Fibroblast of lung (primary cell): ENCODE data around the gene GALNT18. TPM values are rescaled to one million over a fixed set of nuclear protein-coding genes. Genes with fewer than 3 reads are reported as not detected.

Experiments used
- DNase-seq, 2 donors: peaks; one replicate each; pipeline versions ENCODE4 v3.0.0 to v3.0.0-alpha.2; 2010; ENCODE audit warnings: low read depth in 2 of 2
- H2AFZ ChIP-seq: 2 replicates; pipeline ENCODE4 v1.5.1; 2012; ENCODE audit warnings: low read length, control low read depth, inconsistent platforms
- H3K27ac ChIP-seq: 2 replicates; pipeline ENCODE4 v1.5.1; 2011; ENCODE audit warnings: low read length, control low read depth; ENCODE audit not compliant: insufficient read depth
- H3K27me3 ChIP-seq: 2 replicates; pipeline ENCODE4 v1.5.1; 2011; ENCODE audit warnings: mild to moderate bottlenecking, low read length; ENCODE audit not compliant: control insufficient read depth, insufficient read depth
- H3K36me3 ChIP-seq: 2 replicates; pipeline ENCODE4 v1.5.1; 2011; ENCODE audit warnings: low read length; ENCODE audit not compliant: control insufficient read depth, insufficient read depth
- H3K4me1 ChIP-seq: 2 replicates; pipeline ENCODE4 v1.5.1; 2011; ENCODE audit warnings: low read length; ENCODE audit not compliant: control insufficient read depth, insufficient read depth; ENCODE audit errors: extremely low read depth
- H3K4me2 ChIP-seq: 2 replicates; pipeline ENCODE4 v1.5.1; 2011; ENCODE audit warnings: low read length, control low read depth; ENCODE audit not compliant: insufficient read depth; ENCODE audit errors: extremely low read depth
- H3K4me3 ChIP-seq, 4 experiments: fragments of 200-600 bp in 1 of 4; sonication (generic) in 1 of 4; replicated peaks in 1 of 4; 2 replicates each; pipeline ENCODE4 v1.5.1; 2011 to 2016; ENCODE audit warnings: low read length in 4 of 4, low read depth in 3 of 4, mild to moderate bottlenecking in 3 of 4, control low read depth in 2 of 4, inconsistent platforms in 1 of 4, mixed read lengths in 1 of 4; ENCODE audit not compliant: insufficient read depth in 1 of 4; ENCODE audit errors: control extremely low read depth in 1 of 4
- H3K79me2 ChIP-seq: 2 replicates; pipeline ENCODE4 v1.5.1; 2012; ENCODE audit warnings: mild to moderate bottlenecking, low read length, inconsistent platforms; ENCODE audit not compliant: control insufficient read depth, insufficient read depth
- H3K9ac ChIP-seq: 2 replicates; pipeline ENCODE4 v1.5.1; 2011; ENCODE audit warnings: mild to moderate bottlenecking, low read length, control low read depth; ENCODE audit not compliant: insufficient read depth
- H3K9me3 ChIP-seq: 2 replicates; pipeline ENCODE4 v1.5.1; 2012; ENCODE audit warnings: low read depth, low read length; ENCODE audit not compliant: control insufficient read depth, insufficient read depth
- H4K20me1 ChIP-seq: 2 replicates; pipeline ENCODE4 v1.5.1; 2011; ENCODE audit warnings: low read length; ENCODE audit not compliant: control insufficient read depth, insufficient read depth; ENCODE audit errors: extremely low read depth
- EZH2 ChIP-seq: IDR thresholded peaks from 2 replicates; pipeline ENCODE4 v1.5.1; 2012; ENCODE audit warnings: low read length, control low read depth, mild to moderate bottlenecking; ENCODE audit errors: missing control alignments
- polyA plus RNA-seq, 2 donors: library from polyadenylated mRNA; depleted of rRNA in 1 of 2; stranded (reverse) in 1 of 2; unstranded in 1 of 2; fragments of >200 nt; gene quantifications; 2 replicates each; pipeline ENCODE4 v1.2.1, GENCODE V29; 2011 to 2012; ENCODE audit warnings: missing spikeins in 1 of 2
- total RNA-seq: library from RNA; depleted of rRNA; stranded (reverse); fragments of >200 nt; gene quantifications from 2 replicates; pipeline ENCODE4 v1.2.1, GENCODE V29; 2014
- TF ChIP-seq, protein P1 (sequence below), 2 donors: IDR thresholded peaks in 1 of 2; conservative IDR thresholded peaks in 1 of 2; 1 replicate in 1 of 2; 2 replicates in 1 of 2; pipeline ENCODE4 v1.5.1; 2011 to 2012; ENCODE audit warnings: low read length in 2 of 2, control low read depth in 1 of 2, inconsistent platforms in 1 of 2, low read depth in 1 of 2, mild to moderate bottlenecking in 1 of 2

Gene GALNT18
- total and polyA plus RNA-seq, 2 donors (not counting 1 experiment from before 2014, with no cell fraction given), result 0.50 to 19.3 TPM

DNA sequence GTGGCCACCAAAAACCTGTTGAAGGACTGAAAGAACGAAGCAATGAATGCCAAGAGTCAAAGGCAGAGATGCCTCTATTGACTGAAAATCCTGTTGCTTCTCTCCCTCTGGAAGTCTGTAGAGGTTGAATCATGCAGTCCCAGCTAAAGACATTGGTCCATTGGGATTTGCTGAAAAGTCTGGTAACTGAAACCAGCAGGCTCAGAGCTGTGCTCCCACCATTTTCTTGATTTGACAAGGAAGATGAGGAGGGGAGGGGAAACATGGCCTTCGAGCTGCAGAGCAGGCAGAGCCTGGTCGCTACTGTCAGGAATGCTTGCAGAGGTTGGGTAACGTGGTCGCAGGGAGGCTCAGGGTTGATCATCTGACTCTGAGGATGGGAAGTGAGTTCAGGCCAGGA is 196.0 kb downstream of the GALNT18 start:
- Histone ChIP-seq H3K4me1 (peaks cover 4% of the 10 kb centered on the region), H3K4me3 (no peak overlapping the region), H3K9me3 (no peaks in the 10 kb centered on the region), H3K4me2 (no peak overlapping the region), H3K27ac (no peak overlapping the region), H3K9ac (no peak overlapping the region), H2AFZ (no peak overlapping the region), H3K79me2 (no peaks in the 10 kb centered on the region), H3K36me3 (no peaks in the 10 kb centered on the region), H3K27me3 (no peaks in the 10 kb centered on the region), H4K20me1 (no peaks in the 10 kb centered on the region)
- TF ChIP-seq, protein P1, sequence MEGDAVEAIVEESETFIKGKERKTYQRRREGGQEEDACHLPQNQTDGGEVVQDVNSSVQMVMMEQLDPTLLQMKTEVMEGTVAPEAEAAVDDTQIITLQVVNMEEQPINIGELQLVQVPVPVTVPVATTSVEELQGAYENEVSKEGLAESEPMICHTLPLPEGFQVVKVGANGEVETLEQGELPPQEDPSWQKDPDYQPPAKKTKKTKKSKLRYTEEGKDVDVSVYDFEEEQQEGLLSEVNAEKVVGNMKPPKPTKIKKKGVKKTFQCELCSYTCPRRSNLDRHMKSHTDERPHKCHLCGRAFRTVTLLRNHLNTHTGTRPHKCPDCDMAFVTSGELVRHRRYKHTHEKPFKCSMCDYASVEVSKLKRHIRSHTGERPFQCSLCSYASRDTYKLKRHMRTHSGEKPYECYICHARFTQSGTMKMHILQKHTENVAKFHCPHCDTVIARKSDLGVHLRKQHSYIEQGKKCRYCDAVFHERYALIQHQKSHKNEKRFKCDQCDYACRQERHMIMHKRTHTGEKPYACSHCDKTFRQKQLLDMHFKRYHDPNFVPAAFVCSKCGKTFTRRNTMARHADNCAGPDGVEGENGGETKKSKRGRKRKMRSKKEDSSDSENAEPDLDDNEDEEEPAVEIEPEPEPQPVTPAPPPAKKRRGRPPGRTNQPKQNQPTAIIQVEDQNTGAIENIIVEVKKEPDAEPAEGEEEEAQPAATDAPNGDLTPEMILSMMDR (conservative IDR thresholded peaks at IDR 0.05 in 1 of 2, IDR thresholded peaks at IDR 0.05 in 1 of 2; ENCODE audit: low read depth in 1 of 2, low read length in 2 of 2), result no peak
- no peak for TF ChIP-seq EZH2
- DNase-seq, result no peak

GRCh38 chr11:11424688-11425087 is 197.1 kb downstream of the GALNT18 start:
- Histone ChIP-seq H3K4me1 (peaks cover 4% of the 10 kb centered on the region), H3K27ac (no peak overlapping the region), H3K4me3 (no peak overlapping the region), H3K79me2 (no peaks in the 10 kb centered on the region), H3K9ac (no peak overlapping the region), H3K36me3 (no peaks in the 10 kb centered on the region), H4K20me1 (no peaks in the 10 kb centered on the region), H3K4me2 (no peak overlapping the region), H3K27me3 (no peaks in the 10 kb centered on the region), H3K9me3 (no peaks in the 10 kb centered on the region), H2AFZ (no peak overlapping the region)
- no peak for DNase-seq
- TF ChIP-seq, protein P1 (conservative IDR thresholded peaks at IDR 0.05 in 1 of 2, IDR thresholded peaks at IDR 0.05 in 1 of 2; ENCODE audit: low read depth in 1 of 2, low read length in 2 of 2), result no peak
- no peak for TF ChIP-seq EZH2

GRCh38 chr11:11422411-11423128 is 199.2 kb downstream of the GALNT18 start:
- H3K9me3 ChIP-seq, result no peaks in the 10 kb centered on the region
- H3K27me3 ChIP-seq, result no peaks in the 10 kb centered on the region
- no peak overlapping the region for H3K4me3 ChIP-seq
- DNase-seq, result no peak
- H3K4me1 ChIP-seq, result peaks cover 4% of the 10 kb centered on the region
- no peak overlapping the region for H3K9ac ChIP-seq
- H3K36me3 ChIP-seq, result no peaks in the 10 kb centered on the region
- no peak overlapping the region for H3K4me2 ChIP-seq
- H4K20me1 ChIP-seq, result no peaks in the 10 kb centered on the region
- H3K79me2 ChIP-seq, result no peaks in the 10 kb centered on the region
- TF ChIP-seq, protein P1 (conservative IDR thresholded peaks at IDR 0.05 in 1 of 2, IDR thresholded peaks at IDR 0.05 in 1 of 2; ENCODE audit: low read depth in 1 of 2, low read length in 2 of 2), result no peak
- TF ChIP-seq EZH2, result no peak
- H2AFZ ChIP-seq, result no peak overlapping the region
- H3K27ac ChIP-seq, result no peak overlapping the region
